HCT116 (cell line): ENCODE results near the gene MCFD2. TPM values are rescaled to one million over a fixed set of nuclear protein-coding genes. Genes with fewer than 3 reads are reported as not detected.

Experiments used
- ATAC-seq: fragments of 200-7000 bp; cut with Tn5 transposase; 2 replicates; pipeline ENCODE4 v1.9.1; 2020; ENCODE audit warnings: mild to moderate bottlenecking, moderate library complexity
- BruUV-seq: library from RNA; stranded (reverse); fragments of 400-500 nt; replicated peaks from 2 replicates; lab custom pipeline; 2021; lab: Mats Ljungman, UMichigan
- CTCF ChIA-PET: fragments of 300-600 bp; sonication (Branson Sonifier 250); formaldehyde crosslinking; loops from one replicate; lab custom pipeline; 2021; ENCODE audit warnings: antibody characterized with exemption; lab: Charles Lee
- POLR2A ChIA-PET: fragments of 300-600, 350-600 bp; sonication (Branson Sonifier 250); formaldehyde crosslinking; loops from one replicate; lab custom pipeline; 2021; ENCODE audit warnings: antibody characterized with exemption; lab: Charles Lee
- RAD21 ChIA-PET, 2 experiments: fragments of 300-600 bp; sonication (Branson Sonifier 250); formaldehyde crosslinking; loops; one replicate each; lab custom pipeline; 2023; ENCODE audit warnings: low total read pairs in 2 of 2; ENCODE audit not compliant: uncharacterized antibody in 2 of 2, unreplicated experiment in 2 of 2, low non-redundant PET in 1 of 2; lab: Charles Lee
- DNase-seq: peaks from one replicate; pipeline ENCODE4 v3.0.0-alpha.2; 2010; ENCODE audit warnings: low read depth, low spot score
- H2AFZ ChIP-seq: fragments of 200-600 bp; shearing (Covaris generic), sonication (generic); 2 replicates; pipeline ENCODE4 v1.6.1; 2017; ENCODE audit warnings: low read depth, mixed run types, mixed read lengths, antibody characterized with exemption, low read length; ENCODE audit not compliant: poor library complexity, severe bottlenecking
- H3K27ac ChIP-seq: 2 replicates; pipeline ENCODE4 v1.5.1; 2012; ENCODE audit warnings: low read depth, low read length
- H3K27me3 ChIP-seq: fragments of 200-600 bp; sonication (generic); 2 replicates; pipeline ENCODE4 v1.6.1; 2016; ENCODE audit warnings: mixed run types, low read length, mixed read lengths; ENCODE audit not compliant: insufficient read depth
- H3K36me3 ChIP-seq, 2 experiments: fragments of 200-500 bp in 1 of 2; fragments of 200-600 bp in 1 of 2; sonication (Bioruptor generic) in 1 of 2; sonication (generic) in 1 of 2; 2 replicates each; pipeline versions ENCODE4 v1.5.1 to v1.6.1; 2014 to 2016; ENCODE audit warnings: low read length in 2 of 2, inconsistent platforms in 1 of 2, mixed read lengths in 1 of 2, mixed run types in 1 of 2; ENCODE audit not compliant: insufficient read depth in 2 of 2, control insufficient read depth in 1 of 2
- H3K4me1 ChIP-seq, 2 experiments: fragments of 200-600 bp in 1 of 2; sonication (generic) in 1 of 2; 2 replicates each; pipeline versions ENCODE4 v1.5.1 to v1.6.1; 2012 to 2017; ENCODE audit warnings: low read length in 2 of 2, inconsistent platforms in 1 of 2, mild to moderate bottlenecking in 1 of 2, mixed read lengths in 1 of 2, mixed run types in 1 of 2, moderate library complexity in 1 of 2; ENCODE audit not compliant: insufficient read depth in 2 of 2, control insufficient read depth in 1 of 2
- H3K4me2 ChIP-seq: fragments of 200-600 bp; sonication (generic); 2 replicates; pipeline ENCODE4 v1.6.1; 2017; ENCODE audit warnings: mixed run types, low read length, mixed read lengths
- H3K4me3 ChIP-seq, 2 experiments: fragments of 200-600 bp in 1 of 2; sonication (generic) in 1 of 2; replicated peaks in 1 of 2; 2 replicates each; pipeline ENCODE4 v1.5.1; 2011 to 2016; ENCODE audit warnings: low read length in 2 of 2, control low read depth in 1 of 2, low read depth in 1 of 2, mild to moderate bottlenecking in 1 of 2, mixed read lengths in 1 of 2, mixed run types in 1 of 2
- H3K79me2 ChIP-seq: fragments of 200-600 bp; sonication (generic); 2 replicates; pipeline ENCODE4 v1.6.1; 2017; ENCODE audit warnings: mild to moderate bottlenecking, mixed run types, low read length, moderate library complexity, mixed read lengths; ENCODE audit not compliant: insufficient read depth
- H3K9ac ChIP-seq: fragments of 200-600 bp; sonication (generic); 2 replicates; pipeline ENCODE4 v1.6.1; 2016; ENCODE audit warnings: low read length, mixed read lengths
- H3K9me2 ChIP-seq: fragments of 200-600 bp; sonication (generic), shearing (Covaris generic); 2 replicates; pipeline ENCODE4 v1.6.1; 2017; ENCODE audit warnings: mixed run types, mild to moderate bottlenecking, moderate library complexity; ENCODE audit not compliant: insufficient read depth
- H3K9me3 ChIP-seq, 2 experiments: fragments of 200-500 bp in 1 of 2; fragments of 200-600 bp in 1 of 2; sonication (Bioruptor generic) in 1 of 2; sonication (generic) in 1 of 2; 2 replicates each; pipeline ENCODE4 v1.6.1; 2014 to 2017; ENCODE audit warnings: low read length in 2 of 2, mixed read lengths in 2 of 2, inconsistent platforms in 1 of 2, low read depth in 1 of 2, mild to moderate bottlenecking in 1 of 2, mixed run types in 1 of 2, moderate library complexity in 1 of 2; ENCODE audit not compliant: control insufficient read depth in 1 of 2, insufficient read depth in 1 of 2
- H4K20me1 ChIP-seq: fragments of 200-600 bp; sonication (generic), shearing (Covaris generic); 2 replicates; pipeline ENCODE4 v1.6.1; 2017; ENCODE audit warnings: mixed run types, mild to moderate bottlenecking, moderate library complexity; ENCODE audit not compliant: insufficient read depth
- EZH2 ChIP-seq: fragments of 200-600 bp; sonication (generic); IDR thresholded peaks from 2 replicates; pipeline ENCODE4 v1.6.1; 2017; ENCODE audit warnings: antibody characterized with exemption, mixed run types
- SIN3A ChIP-seq: IDR thresholded peaks from 2 replicates; pipeline ENCODE4 v1.6.1; 2012; ENCODE audit warnings: low read depth
- SP1 ChIP-seq: IDR thresholded peaks from 2 replicates; pipeline ENCODE4 v1.6.1; 2012; ENCODE audit warnings: low read depth
- YY1 ChIP-seq: IDR thresholded peaks from 2 replicates; pipeline ENCODE4 v1.6.1; 2011; ENCODE audit warnings: low read length, low read depth, moderate library complexity, mild to moderate bottlenecking; ENCODE audit not compliant: insufficient replicate concordance; ENCODE audit errors: extremely low read depth
- ZFX ChIP-seq: fragments of 450-650 bp; IDR thresholded peaks from 2 replicates; pipeline ENCODE4 v1.6.1; 2017
- ZNF274 ChIP-seq: fragments of 200-500 bp; sonication (Bioruptor generic); IDR thresholded peaks from 2 replicates; pipeline ENCODE4 v1.6.1; 2014; ENCODE audit warnings: mild to moderate bottlenecking, low read depth, low read length, inconsistent platforms
- intact Hi-C: fragments of 100-400 bp; cut with micrococcal nuclease; formaldehyde crosslinking; loops from 2 replicates; pipeline ENCODE4 v1.10.0; 2022
- total RNA-seq: library from RNA; stranded (reverse); gene quantifications from one replicate; pipeline ENCODE4 v1.2.1, GENCODE V29; 2021; ENCODE audit not compliant: unreplicated experiment
- TF ChIP-seq, protein P1 (sequence below), 3 experiments: fragments of 200-600 bp in 1 of 3; sonication (generic) in 1 of 3; IDR thresholded peaks in 2 of 3; conservative IDR thresholded peaks in 1 of 3; 2 replicates each; pipeline ENCODE4 v1.5.1; 2012 to 2017; ENCODE audit warnings: low read depth in 2 of 3, low read length in 2 of 3, antibody characterized with exemption in 1 of 3, borderline replicate concordance in 1 of 3, control low read depth in 1 of 3, mild to moderate bottlenecking in 1 of 3, mixed read lengths in 1 of 3, mixed run types in 1 of 3, moderate library complexity in 1 of 3; ENCODE audit not compliant: insufficient read depth in 1 of 3
- TF ChIP-seq, protein P2 (sequence below): IDR thresholded peaks from 2 replicates; pipeline ENCODE4 v1.6.1; 2012; ENCODE audit warnings: low read depth

MCFD2 gene
- total RNA-seq, 1 experiment from 2014 or later = 73.9 TPM

DNA sequence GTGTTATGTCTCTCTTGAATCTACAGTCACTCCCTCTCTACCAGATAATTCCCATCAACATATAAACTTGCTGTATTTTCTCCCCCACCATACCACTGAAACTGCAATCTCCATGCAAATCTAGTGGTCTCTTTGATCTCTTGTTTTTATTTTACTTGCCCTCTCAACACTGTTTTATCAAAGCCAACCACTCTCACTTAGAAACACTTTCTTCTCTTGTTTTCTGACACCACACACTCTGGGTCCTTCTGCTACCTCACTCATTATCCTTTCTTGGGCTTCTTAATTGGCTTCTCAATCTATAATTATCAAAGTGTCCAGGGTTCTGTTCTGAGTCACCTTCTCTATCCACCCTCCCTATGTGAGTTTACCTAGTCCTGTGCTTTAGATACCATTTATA lies 2.0 kb upstream of the MCFD2 start:
- RAD21 ChIA-PET = no interaction called here
- Histone ChIP-seq H3K36me3 (no peaks in the 10 kb centered on the region; a peak in 1 of 4 replicates), H3K9ac (no peak overlapping the region), H3K79me2 (peaks cover 28% of the 10 kb centered on the region), H3K4me3 (no peak overlapping the region), H4K20me1 (no peaks in the 10 kb centered on the region), H3K4me1 (peaks cover 20 to 55% of the 10 kb centered on the region in 2 experiments), H3K9me2 (no peaks in the 10 kb centered on the region), H3K4me2 (peak overlapping the region; percentile 86; the same call in 1 of the 2 replicates), H3K27ac (no peak overlapping the region), H2AFZ (no peak overlapping the region)
- no TSS peak for BruUV-seq
- intact Hi-C loops = loop anchor here (2.0 kb wide), 1 partner anchor 405 kb away; no protein-coding TSS in a partner anchor
- POLR2A ChIA-PET = no interaction called here
- ATAC-seq = no peak
- no peak for DNase-seq
- TF ChIP-seq SIN3A = no peak
- TF ChIP-seq, protein P1, sequence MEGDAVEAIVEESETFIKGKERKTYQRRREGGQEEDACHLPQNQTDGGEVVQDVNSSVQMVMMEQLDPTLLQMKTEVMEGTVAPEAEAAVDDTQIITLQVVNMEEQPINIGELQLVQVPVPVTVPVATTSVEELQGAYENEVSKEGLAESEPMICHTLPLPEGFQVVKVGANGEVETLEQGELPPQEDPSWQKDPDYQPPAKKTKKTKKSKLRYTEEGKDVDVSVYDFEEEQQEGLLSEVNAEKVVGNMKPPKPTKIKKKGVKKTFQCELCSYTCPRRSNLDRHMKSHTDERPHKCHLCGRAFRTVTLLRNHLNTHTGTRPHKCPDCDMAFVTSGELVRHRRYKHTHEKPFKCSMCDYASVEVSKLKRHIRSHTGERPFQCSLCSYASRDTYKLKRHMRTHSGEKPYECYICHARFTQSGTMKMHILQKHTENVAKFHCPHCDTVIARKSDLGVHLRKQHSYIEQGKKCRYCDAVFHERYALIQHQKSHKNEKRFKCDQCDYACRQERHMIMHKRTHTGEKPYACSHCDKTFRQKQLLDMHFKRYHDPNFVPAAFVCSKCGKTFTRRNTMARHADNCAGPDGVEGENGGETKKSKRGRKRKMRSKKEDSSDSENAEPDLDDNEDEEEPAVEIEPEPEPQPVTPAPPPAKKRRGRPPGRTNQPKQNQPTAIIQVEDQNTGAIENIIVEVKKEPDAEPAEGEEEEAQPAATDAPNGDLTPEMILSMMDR (IDR thresholded peaks at IDR 0.05 in 2 of 3, conservative IDR thresholded peaks at IDR 0.05 in 1 of 3; ENCODE audit: borderline replicate concordance in 1 of 3, insufficient read depth in 1 of 3, low read depth in 2 of 3, low read length in 2 of 3) = no peak
- TF ChIP-seq YY1 = no peak
- TF ChIP-seq EZH2 = no peak
- TF ChIP-seq, protein P2, sequence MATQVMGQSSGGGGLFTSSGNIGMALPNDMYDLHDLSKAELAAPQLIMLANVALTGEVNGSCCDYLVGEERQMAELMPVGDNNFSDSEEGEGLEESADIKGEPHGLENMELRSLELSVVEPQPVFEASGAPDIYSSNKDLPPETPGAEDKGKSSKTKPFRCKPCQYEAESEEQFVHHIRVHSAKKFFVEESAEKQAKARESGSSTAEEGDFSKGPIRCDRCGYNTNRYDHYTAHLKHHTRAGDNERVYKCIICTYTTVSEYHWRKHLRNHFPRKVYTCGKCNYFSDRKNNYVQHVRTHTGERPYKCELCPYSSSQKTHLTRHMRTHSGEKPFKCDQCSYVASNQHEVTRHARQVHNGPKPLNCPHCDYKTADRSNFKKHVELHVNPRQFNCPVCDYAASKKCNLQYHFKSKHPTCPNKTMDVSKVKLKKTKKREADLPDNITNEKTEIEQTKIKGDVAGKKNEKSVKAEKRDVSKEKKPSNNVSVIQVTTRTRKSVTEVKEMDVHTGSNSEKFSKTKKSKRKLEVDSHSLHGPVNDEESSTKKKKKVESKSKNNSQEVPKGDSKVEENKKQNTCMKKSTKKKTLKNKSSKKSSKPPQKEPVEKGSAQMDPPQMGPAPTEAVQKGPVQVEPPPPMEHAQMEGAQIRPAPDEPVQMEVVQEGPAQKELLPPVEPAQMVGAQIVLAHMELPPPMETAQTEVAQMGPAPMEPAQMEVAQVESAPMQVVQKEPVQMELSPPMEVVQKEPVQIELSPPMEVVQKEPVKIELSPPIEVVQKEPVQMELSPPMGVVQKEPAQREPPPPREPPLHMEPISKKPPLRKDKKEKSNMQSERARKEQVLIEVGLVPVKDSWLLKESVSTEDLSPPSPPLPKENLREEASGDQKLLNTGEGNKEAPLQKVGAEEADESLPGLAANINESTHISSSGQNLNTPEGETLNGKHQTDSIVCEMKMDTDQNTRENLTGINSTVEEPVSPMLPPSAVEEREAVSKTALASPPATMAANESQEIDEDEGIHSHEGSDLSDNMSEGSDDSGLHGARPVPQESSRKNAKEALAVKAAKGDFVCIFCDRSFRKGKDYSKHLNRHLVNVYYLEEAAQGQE = no peak
- TF ChIP-seq ZFX = no peak
- TF ChIP-seq ZNF274 = no peak
- no peak for TF ChIP-seq SP1
- TF ChIP-seq, all 23 proteins: peak for 0
- H3K9me3 ChIP-seq = no peaks in the 10 kb centered on the region
- H3K27me3 ChIP-seq = no peaks in the 10 kb centered on the region
- CTCF ChIA-PET = interaction anchor here (0.7 to 1.6 kb wide), 3 partner anchors 7 to 406 kb away, joined by 3 to 13 read pairs (median 3); no protein-coding TSS in a partner anchor
